Naive thymus-derived CD4-positive, alpha-beta T cell (primary cell): ENCODE data around the gene PRKCA. TPM values are rescaled to one million over a fixed set of nuclear protein-coding genes. Genes with fewer than 3 reads are reported as not detected.

Experiments used
- ATAC-seq: fragments of 150-1000 bp; cut with Tn5 transposase; 2 replicates; pipeline ENCODE4 v1.10.0; 2021; ENCODE audit warnings: mild to moderate bottlenecking, moderate library complexity
- CTCF ChIA-PET: fragments of 350-600 bp; sonication (Branson Sonifier 250); formaldehyde crosslinking; loops from one replicate; lab custom pipeline; 2021; ENCODE audit warnings: antibody characterized with exemption; lab: Charles Lee
- POLR2A ChIA-PET: fragments of 350-600 bp; sonication (Branson Sonifier 250); formaldehyde crosslinking; loops from one replicate; lab custom pipeline; 2021; ENCODE audit warnings: antibody characterized with exemption, inconsistent platforms; lab: Charles Lee
- DNase-seq, 9 donors: peaks; one replicate each; pipeline versions ENCODE4 v3.0.0 to v3.0.0-alpha.2; 2020 to 2022; ENCODE audit warnings: mixed read lengths in 1 of 9
- H3K27ac ChIP-seq: one replicate; pipeline ENCODE4 v1.7.0; 2013; ENCODE audit warnings: mild to moderate bottlenecking, low read depth, low read length, moderate library complexity
- H3K27me3 ChIP-seq, 2 donors: one replicate each; pipeline ENCODE4 v1.7.0; 2013; ENCODE audit warnings: low read length in 2 of 2, mild to moderate bottlenecking in 2 of 2, moderate library complexity in 2 of 2; ENCODE audit not compliant: control insufficient read depth in 2 of 2, insufficient read depth in 2 of 2
- H3K36me3 ChIP-seq, 3 experiments: 1 replicate in 2 of 3; 2 replicates in 1 of 3; pipeline ENCODE4 v1.7.0; 2013; ENCODE audit warnings: low read length in 3 of 3, mild to moderate bottlenecking in 3 of 3, moderate library complexity in 1 of 3; ENCODE audit not compliant: insufficient read depth in 3 of 3, control insufficient read depth in 2 of 3
- H3K4me1 ChIP-seq, 2 donors: one replicate each; pipeline ENCODE4 v1.7.0; 2013; ENCODE audit warnings: low read length in 2 of 2, mild to moderate bottlenecking in 2 of 2, moderate library complexity in 1 of 2; ENCODE audit not compliant: control insufficient read depth in 2 of 2, insufficient read depth in 2 of 2
- H3K4me3 ChIP-seq: 2 replicates; pipeline ENCODE4 v1.7.0; 2013; ENCODE audit warnings: mild to moderate bottlenecking, low read length
- H3K9me3 ChIP-seq, 3 experiments: 1 replicate in 2 of 3; 2 replicates in 1 of 3; pipeline ENCODE4 v1.7.0; 2013; ENCODE audit warnings: low read length in 3 of 3; ENCODE audit not compliant: control insufficient read depth in 2 of 3
- H3K27ac Mint-ChIP-seq, 9 donors: one replicate each; pipeline ENCODE4 v1.8.0; 2020 to 2022; ENCODE audit warnings: mixed read lengths in 9 of 9, mild to moderate bottlenecking in 8 of 9, moderate library complexity in 5 of 9, inconsistent platforms in 2 of 9
- H3K27me3 Mint-ChIP-seq, 5 donors: one replicate each; pipeline ENCODE4 v1.8.0; 2021 to 2022; ENCODE audit warnings: mixed read lengths in 5 of 5, mild to moderate bottlenecking in 1 of 5
- H3K36me3 Mint-ChIP-seq, 5 donors: one replicate each; pipeline ENCODE4 v1.8.0; 2020 to 2022; ENCODE audit warnings: mixed read lengths in 5 of 5, mild to moderate bottlenecking in 3 of 5, inconsistent platforms in 1 of 5
- H3K4me1 Mint-ChIP-seq, 7 donors: one replicate each; pipeline ENCODE4 v1.8.0; 2020 to 2022; ENCODE audit warnings: mixed read lengths in 7 of 7, mild to moderate bottlenecking in 3 of 7, inconsistent platforms in 1 of 7
- H3K4me3 Mint-ChIP-seq, 10 donors: one replicate each; pipeline ENCODE4 v1.8.0; 2020 to 2022; ENCODE audit warnings: mild to moderate bottlenecking in 10 of 10, mixed read lengths in 10 of 10, moderate library complexity in 6 of 10, inconsistent platforms in 2 of 10
- H3K9me3 Mint-ChIP-seq, 11 donors: one replicate each; pipeline ENCODE4 v1.8.0; 2020 to 2022; ENCODE audit warnings: mixed read lengths in 11 of 11, mild to moderate bottlenecking in 4 of 11, inconsistent platforms in 1 of 11, moderate library complexity in 1 of 11
- intact Hi-C, 2 donors: fragments of 100-400 bp; cut with micrococcal nuclease; formaldehyde crosslinking; loops; one replicate each; pipeline ENCODE4 v1.15.1; 2023
- polyA plus RNA-seq, 2 donors: library from polyadenylated mRNA; unstranded; fragments of 300-500 nt; fragmentation: Illumina TruSeq; gene quantifications; one replicate each; pipeline ENCODE4 v1.2.3, GENCODE V29; 2021
- total RNA-seq, 6 experiments: library from RNA in 5 of 6; stranded (reverse) in 5 of 6; gene quantifications; 1 replicate in 5 of 6; 2 replicates in 1 of 6; pipeline ENCODE4 v1.2.3 and lab custom pipeline; 2021 to 2026

Gene PRKCA
- total and polyA plus RNA-seq, 7 experiments from 2014 or later = 4.1 to 186 (median 122) TPM

DNA sequence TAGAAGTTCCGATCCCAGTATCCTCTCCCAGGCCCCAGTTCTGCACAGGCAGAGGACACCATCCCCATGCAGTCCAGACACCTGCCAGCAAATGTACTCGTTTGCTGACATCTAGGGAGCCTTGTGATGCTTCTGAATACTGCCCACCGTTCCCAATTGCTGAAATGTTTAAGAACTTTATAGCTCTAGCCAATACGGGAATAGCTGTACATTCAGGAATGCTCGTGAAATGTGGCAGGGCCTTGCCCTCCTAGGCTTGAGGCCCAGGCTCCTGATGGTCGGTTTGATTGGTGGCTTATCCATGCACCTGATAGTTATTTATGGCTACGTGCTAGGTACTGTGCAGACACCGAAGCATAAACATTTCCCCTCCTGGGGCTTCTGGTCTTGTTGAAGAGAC, 255.5 kb downstream of the PRKCA start:
- Mint-ChIP-seq H3K4me3 (no peak overlapping the region), H3K9me3 (peaks cover 0 to 6% (median 0%) of the 10 kb centered on the region in 11 donors), H3K27me3 (no peaks in the 10 kb centered on the region), H3K36me3 (peaks cover 12 to 54% (median 18%) of the 10 kb centered on the region in 5 donors), H3K27ac (peak overlapping the region in 5 of 9 donors; percentile 17 to 72 (median 64)), H3K4me1 (peaks cover 7 to 69% (median 60%) of the 10 kb centered on the region in 7 donors)
- Histone ChIP-seq H3K27ac (no peak overlapping the region), H3K27me3 (no peaks in the 10 kb centered on the region), H3K9me3 (no peaks in the 10 kb centered on the region), H3K4me3 (no peak overlapping the region), H3K4me1 (no peaks in the 10 kb centered on the region), H3K36me3 (peaks cover 0 to 4% (median 0%) of the 10 kb centered on the region in 3 experiments)
- ChIA-PET CTCF (no interaction called here), POLR2A (no interaction called here)
- no peak for ATAC-seq
- DNase-seq = no peak
- intact Hi-C loops = no loop called here

DNA sequence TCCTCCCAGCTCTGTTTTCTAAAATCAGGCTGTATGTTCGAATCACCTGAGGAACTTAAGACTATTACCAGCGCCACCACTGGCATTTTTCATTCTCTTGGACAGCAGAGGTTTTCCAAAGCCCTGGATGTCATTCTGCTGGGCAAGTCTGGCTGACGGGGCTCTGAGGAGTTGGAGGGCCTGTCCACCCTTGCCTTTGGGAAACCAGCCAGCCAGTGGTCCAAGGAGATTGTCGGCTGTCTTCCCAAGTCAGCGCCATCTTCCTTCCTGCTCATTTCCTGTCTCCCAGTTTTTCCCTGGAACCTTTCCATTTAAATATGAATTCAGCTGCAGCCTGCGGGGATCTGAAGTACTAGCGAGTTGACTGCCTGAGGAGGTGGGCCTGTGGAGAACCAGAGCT, 258.3 kb downstream of the PRKCA start:
- Histone ChIP-seq H3K27ac (no peak overlapping the region), H3K4me1 (peaks cover 0 to 4% of the 10 kb centered on the region in 2 donors), H3K27me3 (no peaks in the 10 kb centered on the region), H3K36me3 (no peaks in the 10 kb centered on the region), H3K9me3 (no peaks in the 10 kb centered on the region), H3K4me3 (no peak overlapping the region)
- no peak for ATAC-seq
- no peak for DNase-seq
- H3K4me1 Mint-ChIP-seq = peaks cover 14 to 71% (median 63%) of the 10 kb centered on the region in 7 donors
- no peaks in the 10 kb centered on the region for H3K27me3 Mint-ChIP-seq
- no peak overlapping the region for H3K4me3 Mint-ChIP-seq
- ChIA-PET CTCF (interaction anchor here (0.7 kb wide), 1 partner anchor 131 kb away, joined by 3 read pairs; no protein-coding TSS in a partner anchor), POLR2A (no interaction called here)
- H3K9me3 Mint-ChIP-seq = peaks cover 0 to 3% (median 0%) of the 10 kb centered on the region in 11 donors
- intact Hi-C loops = no loop called here
- peak overlapping the region in 8 of 9 donors; percentile 0 to 81 (median 54) for H3K27ac Mint-ChIP-seq
- peaks cover 4 to 33% (median 11%) of the 10 kb centered on the region in 5 donors for H3K36me3 Mint-ChIP-seq

DNA sequence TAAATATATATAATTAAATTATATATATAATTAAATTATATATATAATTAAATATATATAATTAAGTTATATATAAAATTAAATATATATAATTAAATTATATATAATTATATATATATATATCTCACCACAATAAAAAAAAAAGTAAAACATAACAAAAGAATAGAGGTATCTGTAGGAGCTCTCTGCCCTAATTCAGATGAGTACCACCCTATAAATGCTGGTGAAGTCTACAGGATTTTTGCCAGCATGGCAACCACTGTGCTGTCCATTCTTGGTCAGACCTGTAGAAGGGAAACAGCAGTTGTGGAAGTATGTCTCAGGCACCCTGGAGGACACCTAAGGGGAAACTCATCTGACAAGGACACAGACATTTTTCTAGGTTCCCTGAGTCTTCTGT, 259.7 kb downstream of the PRKCA start:
- peaks cover 4 to 27% (median 9%) of the 10 kb centered on the region in 5 donors for H3K36me3 Mint-ChIP-seq
- peaks cover 0 to 8% of the 10 kb centered on the region in 2 donors for H3K4me1 ChIP-seq
- ChIA-PET POLR2A (interaction anchor here (0.6 to 0.8 kb wide), 4 partner anchors 8 to 420 kb away, joined by 3 read pairs; no protein-coding TSS in a partner anchor), CTCF (interaction anchor here (1.0 kb wide), 1 partner anchor 8 kb away, joined by 4 read pairs; no protein-coding TSS in a partner anchor)
- peak overlapping the region in 3 of 9 donors; percentile 24 to 82 (median 48) for H3K27ac Mint-ChIP-seq
- ATAC-seq (no peak), DNase-seq (no peak)
- intact Hi-C loops = no loop called here
- H3K27me3 ChIP-seq = no peaks in the 10 kb centered on the region
- no peaks in the 10 kb centered on the region for H3K9me3 ChIP-seq
- no peak overlapping the region for H3K4me3 ChIP-seq
- H3K4me1 Mint-ChIP-seq = peaks cover 23 to 72% (median 67%) of the 10 kb centered on the region in 7 donors
- H3K36me3 ChIP-seq = no peaks in the 10 kb centered on the region
- H3K9me3 Mint-ChIP-seq = peaks cover 0 to 3% (median 0%) of the 10 kb centered on the region in 11 donors
- no peak overlapping the region for H3K27ac ChIP-seq
- no peak overlapping the region for H3K4me3 Mint-ChIP-seq
- no peaks in the 10 kb centered on the region for H3K27me3 Mint-ChIP-seq

DNA sequence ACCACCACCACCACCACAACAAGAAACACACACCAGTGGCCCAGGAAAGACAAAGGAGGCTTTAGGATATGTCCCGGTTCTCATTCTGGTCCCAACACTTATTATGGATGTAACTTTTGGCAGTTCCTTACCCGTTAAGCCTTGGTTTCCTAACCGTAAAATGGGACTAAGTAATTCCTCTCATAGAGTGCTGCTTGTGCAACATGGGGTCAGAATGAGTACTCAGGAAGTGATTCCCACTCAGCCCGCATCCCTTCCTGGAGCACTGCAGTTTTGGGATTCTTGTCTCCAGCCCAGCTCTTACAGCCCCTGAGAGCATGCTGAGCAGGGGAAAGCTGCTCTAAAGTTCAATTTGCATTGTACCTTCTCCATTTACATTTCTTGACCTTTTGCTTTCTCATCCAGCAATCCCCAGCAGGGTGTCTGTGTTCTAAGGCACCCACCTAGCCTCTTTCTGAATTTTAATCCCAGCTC, 262.6 kb downstream of the PRKCA start:
- H3K4me3 ChIP-seq = no peak overlapping the region
- Mint-ChIP-seq H3K36me3 (peaks cover under 1 to 22% (median 7%) of the 10 kb centered on the region in 5 donors), H3K4me1 (peaks cover 21 to 67% (median 62%) of the 10 kb centered on the region in 7 donors), H3K4me3 (no peak overlapping the region), H3K27me3 (no peaks in the 10 kb centered on the region), H3K27ac (peak overlapping the region in 7 of 9 donors; percentile 36 to 87 (median 83)), H3K9me3 (peaks cover 0 to 2% (median 0%) of the 10 kb centered on the region in 11 donors)
- H3K36me3 ChIP-seq = no peaks in the 10 kb centered on the region
- intact Hi-C loops = loop anchor here (5.0 kb wide), 3 partner anchors 107 to 263 kb away; partner anchors contain the start of gene PRKCA (in 1 of the 2)
- ATAC-seq (no peak), DNase-seq (no peak)
- ChIA-PET POLR2A (no interaction called here), CTCF (interaction anchor here (0.6 to 2.8 kb wide), 5 partner anchors 88 to 364 kb away, joined by 3 to 20 read pairs (median 3); no protein-coding TSS in a partner anchor)
- H3K9me3 ChIP-seq = no peaks in the 10 kb centered on the region
- H3K4me1 ChIP-seq = peaks cover 0 to 14% of the 10 kb centered on the region in 2 donors
- H3K27me3 ChIP-seq = no peaks in the 10 kb centered on the region
- H3K27ac ChIP-seq = no peak overlapping the region

DNA sequence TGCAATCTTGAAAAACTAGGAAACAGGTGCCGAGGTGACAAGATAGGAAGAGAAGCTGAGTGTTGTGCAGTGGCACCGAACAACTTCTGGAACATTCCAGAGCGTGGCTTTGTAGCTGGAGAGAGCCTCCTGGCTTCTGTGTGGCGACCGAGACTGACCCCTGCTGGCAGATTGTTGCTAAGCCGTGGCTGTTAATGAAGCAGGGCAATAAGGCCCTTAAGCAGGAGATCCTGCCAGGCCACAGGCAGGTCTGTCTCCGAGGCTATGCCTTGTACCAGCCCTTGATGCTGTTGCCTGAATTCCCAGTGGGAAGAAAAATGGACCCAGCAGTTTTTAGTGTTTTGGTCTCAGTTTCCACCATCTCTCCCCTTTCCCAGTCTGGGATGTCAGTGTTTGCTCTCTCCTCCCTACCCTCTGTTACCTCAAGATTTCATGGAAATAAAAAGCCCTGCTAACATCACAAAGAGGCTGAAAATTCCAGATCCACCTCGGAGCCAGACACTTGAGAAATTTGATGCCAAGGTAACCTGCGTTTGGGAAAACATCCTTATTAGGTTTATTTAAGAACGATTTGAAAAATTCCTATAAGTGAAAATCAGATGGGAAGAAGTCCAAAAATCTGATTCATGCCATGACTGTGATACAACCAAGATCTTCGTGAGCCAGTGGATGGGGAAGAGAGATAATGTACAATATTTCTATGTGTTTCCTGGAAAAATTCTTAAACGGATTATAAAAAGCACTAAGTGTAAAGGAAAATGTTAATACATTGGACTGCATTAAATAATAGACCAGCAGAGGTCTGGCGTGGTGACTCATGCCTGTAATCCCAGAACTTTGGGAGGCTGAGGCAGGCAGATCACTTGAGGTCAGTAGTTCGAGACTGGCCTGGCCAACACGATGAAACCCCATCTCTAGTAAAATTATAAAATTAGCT, 265.1 kb downstream of the PRKCA start:
- ATAC-seq (peak; percentile 87), DNase-seq (peak; percentile 30 to 76 (median 65))
- H3K4me1 Mint-ChIP-seq = peaks cover 17 to 56% (median 51%) of the 10 kb centered on the region in 7 donors
- POLR2A ChIA-PET = interaction anchor here (0.7 kb wide), 1 partner anchor 12 kb away, joined by 3 read pairs; no protein-coding TSS in a partner anchor
- peaks cover 0 to 18% (median 4%) of the 10 kb centered on the region in 5 donors for H3K36me3 Mint-ChIP-seq
- H3K27ac Mint-ChIP-seq = peak overlapping the region in 7 of 9 donors; percentile 3 to 87 (median 23)
- peaks cover 0 to 3% (median 0%) of the 10 kb centered on the region in 3 experiments for H3K36me3 ChIP-seq
- no peak overlapping the region for H3K27ac ChIP-seq
- H3K9me3 ChIP-seq = no peaks in the 10 kb centered on the region
- no peak overlapping the region for H3K4me3 Mint-ChIP-seq
- H3K4me3 ChIP-seq = no peak overlapping the region
- H3K9me3 Mint-ChIP-seq = peaks cover 0 to 1% (median 0%) of the 10 kb centered on the region in 11 donors
- intact Hi-C loops = loop anchor here (1.0 to 5.0 kb wide), 8 partner anchors 105 to 367 kb away; partner anchors contain the start of gene PRKCA (in 1 of the 2)
- no peaks in the 10 kb centered on the region for H3K27me3 ChIP-seq
- no peaks in the 10 kb centered on the region for H3K27me3 Mint-ChIP-seq
- H3K4me1 ChIP-seq = peaks cover 0 to 14% of the 10 kb centered on the region in 2 donors
- CTCF ChIA-PET = interaction anchor here (0.5 to 2.8 kb wide), 20 partner anchors 10 to 1044 kb away, joined by 3 to 20 read pairs (median 4); no protein-coding TSS in a partner anchor

- ATAC-seq = no peak
- no peaks in the 10 kb centered on the region for H3K9me3 ChIP-seq
- Mint-ChIP-seq H3K27me3 (no peaks in the 10 kb centered on the region), H3K9me3 (peaks cover 0 to 1% (median 0%) of the 10 kb centered on the region in 11 donors), H3K4me1 (peaks cover 15 to 50% (median 41%) of the 10 kb centered on the region in 7 donors), H3K27ac (peak overlapping the region in 1 of 9 donors; percentile 12), H3K36me3 (peaks cover 0 to 18% (median 4%) of the 10 kb centered on the region in 5 donors), H3K4me3 (no peak overlapping the region)
- no peak overlapping the region for H3K27ac ChIP-seq
- H3K27me3 ChIP-seq = no peaks in the 10 kb centered on the region
- POLR2A ChIA-PET = no interaction called here
- intact Hi-C loops = loop anchor here (5.0 kb wide), 3 partner anchors 103 to 267 kb away; partner anchors contain the start of gene PRKCA (in 1 of the 2)
- peaks cover 0 to 3% (median 0%) of the 10 kb centered on the region in 3 experiments for H3K36me3 ChIP-seq
- CTCF ChIA-PET = interaction anchor here (1.1 kb wide), 1 partner anchor 7 kb away, joined by 4 read pairs; no protein-coding TSS in a partner anchor
- H3K4me3 ChIP-seq = no peak overlapping the region
- H3K4me1 ChIP-seq = peaks cover 0 to 10% of the 10 kb centered on the region in 2 donors
- DNase-seq = no peak
These were observed 267.2 kb downstream of the PRKCA start for GRCh38 chr17:66569572-66569971.
